SK-N-MC (cell line): ENCODE results near the gene DAD1.

Source experiments
- EZH2 ChIP-seq: fragments of 200-600 bp; sonication (generic); IDR thresholded peaks from one replicate; pipeline ENCODE4 v1.6.1; 2017; ENCODE audit warnings: antibody characterized with exemption
- POLR2AphosphoS5 ChIP-seq: IDR thresholded peaks from 2 replicates; pipeline ENCODE4 v1.6.1; 2012; ENCODE audit warnings: mild to moderate bottlenecking, low read depth, low read length, borderline replicate concordance

DNA sequence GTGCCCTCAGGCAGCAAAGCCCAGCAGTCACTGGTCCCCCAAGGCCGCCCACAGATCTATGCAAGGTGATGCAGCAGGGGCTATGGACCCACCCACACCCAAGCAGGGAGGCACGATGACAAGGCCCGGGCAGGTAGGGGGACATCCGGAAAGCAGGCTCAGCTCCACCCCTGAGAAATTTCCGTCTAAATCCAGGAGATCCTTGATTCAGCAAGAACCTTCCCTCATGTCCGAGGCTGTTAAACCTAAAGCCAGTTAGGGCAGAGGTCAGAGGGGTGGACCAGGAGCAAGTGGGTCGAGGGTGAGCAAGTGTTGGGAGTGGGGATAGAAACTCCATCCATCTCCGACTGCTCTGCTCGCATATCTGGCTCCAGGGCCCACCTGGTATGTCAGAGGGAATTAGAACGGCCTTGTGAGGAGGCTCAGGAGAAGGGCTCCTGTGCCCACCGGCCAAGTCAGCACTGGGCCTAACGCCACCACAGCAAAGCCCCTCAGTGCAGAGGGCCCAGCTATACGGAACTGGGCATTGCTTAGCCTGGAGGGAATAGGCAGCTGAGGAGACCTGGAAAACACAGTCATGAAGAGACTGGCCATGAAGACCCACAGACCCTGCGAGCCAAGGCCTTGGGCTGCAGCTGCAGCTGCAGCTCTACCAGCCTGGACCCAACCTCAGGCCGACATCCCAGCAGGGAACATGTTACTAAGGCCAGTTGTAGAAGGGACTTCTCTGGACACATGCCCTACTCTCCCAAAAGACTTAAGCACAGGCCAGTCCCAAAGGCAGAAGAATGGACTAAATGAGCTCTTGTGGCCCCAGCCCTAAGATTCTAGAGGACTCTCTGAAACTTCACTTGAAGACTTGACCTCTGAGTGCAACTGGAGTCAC, 34.3 kb downstream of the DAD1 start:
- no peak for TF ChIP-seq EZH2
- no peak for TF ChIP-seq POLR2AphosphoS5
